Posterior vena cava (tissue), 2 donors: ENCODE results near the gene NXNL1. TPM values are rescaled to one million over a fixed set of nuclear protein-coding genes. Genes with fewer than 3 reads are reported as not detected.
"Not testable (repeated sequence)": the region's sequence is repeated elsewhere in the genome, so short reads cannot be mapped to it uniquely, and the experiment has no call there.

ENCODE experiments used
- DNase-seq: peaks from one replicate; pipeline ENCODE4 v3.0.0-alpha.2; 2020; ENCODE audit warnings: low spot score
- intact Hi-C, 2 donors: fragments of 100-400 bp; cut with DNase I; formaldehyde crosslinking; loops; one replicate each; pipeline versions ENCODE4 v1.14.1 to v1.14.2; 2022 to 2023
- long read RNA-seq, 2 donors: library from polyadenylated mRNA; unstranded; transcript quantifications; one replicate each; pipeline ENCODE4 v2.0.0, GENCODE V29; 2020 to 2021
- total RNA-seq, 2 donors: library from RNA; stranded (reverse); fragmentation: NEBNext Ultra II Directional; extraction: Animal tissue kit (Norgen Biotek cat#: 25700); gene quantifications; one replicate each; pipeline ENCODE4 v1.2.1, GENCODE V29; 2021
- donor health status: DM: yes; HTN: yes; CAD: no.
- donor health status: DM: yes; HTN: yes; CAD: no.

The NXNL1 gene
- total RNA-seq: not detected
- long read RNA-seq, donor 1: 0 reads
- long read RNA-seq, donor 2: 0 reads

GRCh38 chr19:17460372-17461230, at the start of gene NXNL1:
NXNL1 (minus strand) TSS chr19:17460926; CDS start chr19:17460869, 57 bp downstream.
- intact Hi-C loops: loop anchor here in 1 of 2 donors (10.0 kb wide), 1 partner anchor 954 kb away; the partner anchor contains the start of gene SSBP4

GRCh38 chr19:17508558-17508933, 47.8 kb upstream of the NXNL1 start:
- DNase-seq, intact Hi-C loops: not testable (repeated sequence)

More at GRCh38 chr19:17460372-17461230, at the start of gene NXNL1:
- DNase-seq: no peak

- DNase-seq: no peak
- intact Hi-C loops: no loop called here
These were observed 46.0 kb upstream of the NXNL1 start for GRCh38 chr19:17506745-17507144.

GRCh38 chr19:17505223-17505622, 44.5 kb upstream of the NXNL1 start:
- intact Hi-C loops: no loop called here
- no peak for DNase-seq

GRCh38 chr19:17504456-17504855, 43.7 kb upstream of the NXNL1 start:
- intact Hi-C loops: no loop called here
- no peak for DNase-seq

- DNase-seq: no peak
- intact Hi-C loops: no loop called here
These were observed 43.3 kb upstream of the NXNL1 start for GRCh38 chr19:17504030-17504429.

GRCh38 chr19:17503240-17503639, 42.5 kb upstream of the NXNL1 start:
- DNase-seq: no peak
- intact Hi-C loops: no loop called here

GRCh38 chr19:17500447-17501198, 39.9 kb upstream of the NXNL1 start:
- intact Hi-C loops: no loop called here
- DNase-seq: no peak

- no peak for DNase-seq
- intact Hi-C loops: no loop called here
These were observed 39.1 kb upstream of the NXNL1 start for GRCh38 chr19:17499648-17500446.

GRCh38 chr19:17499025-17499424, 38.3 kb upstream of the NXNL1 start:
- intact Hi-C loops, DNase-seq: not testable (repeated sequence)

- intact Hi-C loops: no loop called here
- DNase-seq: no peak
These were observed 36.5 kb upstream of the NXNL1 start for GRCh38 chr19:17497149-17497798.

- peak; percentile 88 for DNase-seq
- intact Hi-C loops: no loop called here
These were observed 35.7 kb upstream of the NXNL1 start for GRCh38 chr19:17496337-17496997.

- no peak for DNase-seq
- intact Hi-C loops: no loop called here
These were observed 35.0 kb upstream of the NXNL1 start for GRCh38 chr19:17495639-17496296.

- DNase-seq: no peak
- intact Hi-C loops: no loop called here
These were observed 30.6 kb upstream of the NXNL1 start for GRCh38 chr19:17491287-17491686.

- DNase-seq: no peak
- intact Hi-C loops: no loop called here
These were observed 29.7 kb upstream of the NXNL1 start for GRCh38 chr19:17490411-17490810.

- intact Hi-C loops: no loop called here
- no peak for DNase-seq
These were observed 28.8 kb upstream of the NXNL1 start for GRCh38 chr19:17489392-17490030.

- DNase-seq: no peak
- intact Hi-C loops: no loop called here
These were observed 28.1 kb upstream of the NXNL1 start for GRCh38 chr19:17488593-17489391.
